Smooth muscle cell (in vitro differentiated cells): Measurements from ENCODE around the gene NMB. TPM values are rescaled to one million over a fixed set of nuclear protein-coding genes. Genes with fewer than 3 reads are reported as not detected.
"Not testable (repeated sequence)": the region's sequence is repeated elsewhere in the genome, so short reads cannot be mapped to it uniquely, and the experiment has no call there.

ENCODE experiments used
- DNase-seq: peaks from one replicate; lab custom pipeline; 2025; ENCODE audit not compliant: unreplicated experiment; lab: John Stamatoyannopoulos, UW
- H2AFZ ChIP-seq: fragments of 200-600 bp; sonication (generic); 2 replicates; pipeline ENCODE4 v1.6.0; 2016; ENCODE audit warnings: antibody characterized with exemption, low read depth, mild to moderate bottlenecking
- H3F3A ChIP-seq: fragments of 200-600 bp; sonication (generic); 2 replicates; pipeline ENCODE4 v1.6.0; 2017; ENCODE audit warnings: antibody characterized with exemption, low read depth
- H3K27ac ChIP-seq: fragments of 200-600 bp; sonication (generic); 2 replicates; pipeline ENCODE4 v1.5.1; 2016; ENCODE audit warnings: low read depth, mild to moderate bottlenecking
- H3K27me3 ChIP-seq: fragments of 200-600 bp; sonication (generic); 2 replicates; pipeline ENCODE4 v1.6.1; 2016; ENCODE audit warnings: low read depth, mild to moderate bottlenecking
- H3K36me3 ChIP-seq: fragments of 200-600 bp; sonication (generic); 2 replicates; pipeline ENCODE4 v1.5.1; 2016; ENCODE audit warnings: low read depth
- H3K4me1 ChIP-seq: fragments of 200-600 bp; sonication (generic); 2 replicates; pipeline ENCODE4 v1.5.1; 2016; ENCODE audit warnings: low read depth
- H3K4me2 ChIP-seq: fragments of 200-600 bp; sonication (generic); 2 replicates; pipeline ENCODE4 v1.6.0; 2016; ENCODE audit warnings: mild to moderate bottlenecking
- H3K4me3 ChIP-seq: fragments of 200-600 bp; sonication (generic); 2 replicates; pipeline ENCODE4 v1.5.1; 2016; ENCODE audit warnings: mild to moderate bottlenecking
- H3K79me2 ChIP-seq: fragments of 200-600 bp; sonication (generic); 2 replicates; pipeline ENCODE4 v1.6.0; 2016; ENCODE audit warnings: low read depth, mild to moderate bottlenecking
- H3K9ac ChIP-seq: fragments of 200-600 bp; sonication (generic); 2 replicates; pipeline ENCODE4 v1.6.0; 2016; ENCODE audit warnings: low read depth
- H3K9me3 ChIP-seq: fragments of 200-600 bp; sonication (generic); replicated peaks from 2 replicates; pipeline ENCODE4 v1.5.1; 2016; ENCODE audit warnings: low read depth
- H4K20me1 ChIP-seq: fragments of 200-600 bp; sonication (generic); 2 replicates; pipeline ENCODE4 v1.6.0; 2016; ENCODE audit warnings: low read depth
- WGBS: methylation state at CpG from one replicate; pipeline ENCODE4 v1.1.7; 2016; ENCODE audit warnings: low lambda C conversion rate; 5-methylcytosine and 5-hydroxymethylcytosine counted together
- polyA plus RNA-seq: library from polyadenylated mRNA; unstranded; fragments of >200 nt; fragmentation: Nextera tagmentation; extraction: Ambion mirVana; gene quantifications from 2 replicates; pipeline ENCODE4 v1.2.1, GENCODE V29; 2016
- total RNA-seq: library from RNA; depleted of rRNA; stranded (reverse); fragments of >200 nt; gene quantifications from 2 replicates; pipeline ENCODE4 v1.2.3, GENCODE V29; 2014
- TF ChIP-seq, protein P1 (sequence below): fragments of 200-600 bp; sonication (generic); IDR thresholded peaks from 2 replicates; pipeline ENCODE4 v1.5.1; 2017; ENCODE audit warnings: borderline replicate concordance, mild to moderate bottlenecking, antibody characterized with exemption; ENCODE audit not compliant: insufficient read depth, poor library complexity, severe bottlenecking

Gene NMB
- total and polyA plus RNA-seq, 2 experiments from 2014 or later, result 2.1 to 6.5 TPM

DNA sequence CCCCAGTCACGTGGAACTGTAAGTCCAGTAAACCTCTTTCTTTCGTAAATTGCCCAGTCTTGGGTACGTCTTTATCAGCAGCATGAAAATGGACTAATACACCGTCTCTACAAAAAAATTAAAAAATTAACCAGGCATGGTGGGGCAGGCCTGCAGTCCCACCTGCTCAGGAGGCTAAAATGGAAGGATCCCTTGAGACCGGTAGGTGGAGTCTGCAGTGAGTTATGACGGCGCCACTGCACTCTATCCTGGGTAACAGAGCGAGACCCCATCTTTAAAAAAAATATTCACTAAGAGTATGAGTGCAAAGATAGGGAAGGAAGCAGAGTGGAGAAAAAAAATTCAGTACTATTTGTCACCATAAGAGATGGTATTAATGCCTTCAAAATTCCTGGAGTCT lies 32.3 kb upstream of the NMB start:
- Histone ChIP-seq H3K9me3 (no peaks in the 10 kb centered on the region), H3K9ac (no peak overlapping the region), H3K79me2 (peaks cover 76% of the 10 kb centered on the region), H3K4me3 (no peak overlapping the region), H3K36me3 (peaks cover 14% of the 10 kb centered on the region), H3K4me1 (no peaks in the 10 kb centered on the region), H3K4me2 (no peak overlapping the region), H3K27ac (no peak overlapping the region), H2AFZ (no peak overlapping the region), H3K27me3 (no peaks in the 10 kb centered on the region), H4K20me1 (peaks cover 55% of the 10 kb centered on the region), H3F3A (peaks cover 8% of the 10 kb centered on the region)
- TF ChIP-seq, protein P1, sequence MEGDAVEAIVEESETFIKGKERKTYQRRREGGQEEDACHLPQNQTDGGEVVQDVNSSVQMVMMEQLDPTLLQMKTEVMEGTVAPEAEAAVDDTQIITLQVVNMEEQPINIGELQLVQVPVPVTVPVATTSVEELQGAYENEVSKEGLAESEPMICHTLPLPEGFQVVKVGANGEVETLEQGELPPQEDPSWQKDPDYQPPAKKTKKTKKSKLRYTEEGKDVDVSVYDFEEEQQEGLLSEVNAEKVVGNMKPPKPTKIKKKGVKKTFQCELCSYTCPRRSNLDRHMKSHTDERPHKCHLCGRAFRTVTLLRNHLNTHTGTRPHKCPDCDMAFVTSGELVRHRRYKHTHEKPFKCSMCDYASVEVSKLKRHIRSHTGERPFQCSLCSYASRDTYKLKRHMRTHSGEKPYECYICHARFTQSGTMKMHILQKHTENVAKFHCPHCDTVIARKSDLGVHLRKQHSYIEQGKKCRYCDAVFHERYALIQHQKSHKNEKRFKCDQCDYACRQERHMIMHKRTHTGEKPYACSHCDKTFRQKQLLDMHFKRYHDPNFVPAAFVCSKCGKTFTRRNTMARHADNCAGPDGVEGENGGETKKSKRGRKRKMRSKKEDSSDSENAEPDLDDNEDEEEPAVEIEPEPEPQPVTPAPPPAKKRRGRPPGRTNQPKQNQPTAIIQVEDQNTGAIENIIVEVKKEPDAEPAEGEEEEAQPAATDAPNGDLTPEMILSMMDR, result no peak
- DNase-seq, result no peak
- 96% methylated on average over 8 of the region's 8 CpGs for WGBS

DNA sequence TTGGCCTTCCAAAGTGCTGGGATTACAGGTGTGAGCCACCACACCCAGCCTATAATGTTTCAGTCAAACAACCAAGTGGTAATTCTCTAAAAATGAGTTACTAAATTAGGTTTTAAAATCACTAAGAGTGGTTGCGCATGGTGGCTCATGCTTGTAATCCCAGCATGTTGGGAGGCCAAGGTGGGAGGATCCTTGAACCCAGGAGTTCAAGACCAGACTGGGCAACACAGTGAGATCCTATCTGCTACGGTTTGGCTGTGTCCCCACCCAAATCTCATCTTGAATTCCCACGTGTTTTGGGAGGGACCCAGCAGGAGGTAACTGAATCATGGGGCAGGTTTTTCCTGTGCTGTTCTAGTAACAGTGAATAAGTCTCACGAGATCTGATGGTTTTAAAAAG lies 31.9 kb upstream of the NMB start:
- H3K4me1 ChIP-seq, result no peaks in the 10 kb centered on the region
- no peak overlapping the region for H3K27ac ChIP-seq
- H3K9ac ChIP-seq, result no peak overlapping the region
- peaks cover 14% of the 10 kb centered on the region for H3K36me3 ChIP-seq
- no peaks in the 10 kb centered on the region for H3K27me3 ChIP-seq
- TF ChIP-seq, protein P1, result no peak
- H3F3A ChIP-seq, result peaks cover 8% of the 10 kb centered on the region
- no peak overlapping the region for H2AFZ ChIP-seq
- no peak overlapping the region for H3K4me2 ChIP-seq
- WGBS, result 98% methylated on average over 4 of the region's 4 CpGs
- peaks cover 72% of the 10 kb centered on the region for H3K79me2 ChIP-seq
- H4K20me1 ChIP-seq, result peaks cover 56% of the 10 kb centered on the region
- no peaks in the 10 kb centered on the region for H3K9me3 ChIP-seq
- no peak for DNase-seq
- no peak overlapping the region for H3K4me3 ChIP-seq

DNA sequence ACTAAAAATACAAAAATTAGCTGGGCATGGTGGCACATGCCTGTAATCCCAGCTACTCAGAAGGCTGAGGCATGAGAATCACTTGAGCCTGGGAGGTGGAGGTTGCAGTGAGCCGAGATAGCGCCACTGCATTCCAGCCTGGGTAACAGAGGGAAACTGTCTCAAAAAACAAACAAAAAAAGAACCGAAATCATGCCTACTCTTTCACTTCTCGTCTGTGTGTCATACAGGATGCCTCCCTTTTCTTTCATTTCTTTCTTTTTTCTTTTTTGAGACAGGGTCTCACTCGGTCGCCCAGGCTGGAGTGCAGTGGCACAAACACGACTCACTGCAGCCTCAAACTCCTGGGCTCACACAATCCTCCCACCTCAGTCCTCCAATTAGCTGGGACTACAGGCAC lies 28.4 kb upstream of the NMB start:
- peaks cover 14% of the 10 kb centered on the region for H3K36me3 ChIP-seq
- H3K4me2 ChIP-seq, H3K27me3 ChIP-seq, H3K4me3 ChIP-seq, H3K9ac ChIP-seq, DNase-seq, H3K4me1 ChIP-seq, H2AFZ ChIP-seq, H3K9me3 ChIP-seq: not testable (repeated sequence)
- H3F3A ChIP-seq, result peaks cover 13% of the 10 kb centered on the region
- peaks cover 45% of the 10 kb centered on the region for H4K20me1 ChIP-seq
- peaks cover 58% of the 10 kb centered on the region for H3K79me2 ChIP-seq
- peak overlapping the region; percentile 68 for H3K27ac ChIP-seq
- 96% methylated on average over 7 of the region's 7 CpGs for WGBS

DNA sequence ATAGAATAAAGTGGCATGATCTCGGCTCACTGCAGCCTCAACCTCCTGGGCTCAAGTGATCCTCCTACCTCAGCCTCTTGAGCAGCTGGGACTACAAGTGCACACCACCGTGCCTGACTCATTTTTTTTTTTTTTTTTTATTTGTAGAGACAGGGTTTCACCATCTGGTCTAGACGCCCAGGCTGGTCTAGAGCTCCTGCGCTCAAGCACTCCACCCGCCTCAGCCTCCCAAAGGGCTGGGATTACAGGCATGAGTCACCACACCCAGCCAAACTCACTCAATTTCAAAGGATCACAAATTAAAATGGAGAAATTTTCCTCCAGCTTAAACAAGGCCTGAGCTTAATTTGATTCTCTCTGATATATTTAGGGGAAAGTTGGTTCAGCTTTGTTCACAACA lies 27.3 kb upstream of the NMB start:
- peaks cover 13% of the 10 kb centered on the region for H3F3A ChIP-seq
- H3K79me2 ChIP-seq, result peaks cover 47% of the 10 kb centered on the region
- H3K9ac ChIP-seq, result no peak overlapping the region
- H3K36me3 ChIP-seq, result peaks cover 22% of the 10 kb centered on the region
- no peaks in the 10 kb centered on the region for H3K4me1 ChIP-seq
- TF ChIP-seq, protein P1, result no peak
- no peak overlapping the region for H3K4me2 ChIP-seq
- no peak overlapping the region for H3K4me3 ChIP-seq
- H4K20me1 ChIP-seq, result peaks cover 38% of the 10 kb centered on the region
- H3K9me3 ChIP-seq, result no peaks in the 10 kb centered on the region
- H3K27ac ChIP-seq, result peak overlapping the region; percentile 68
- 19% methylated on average over 5 of the region's 5 CpGs for WGBS
- DNase-seq, result no peak
- no peak overlapping the region for H2AFZ ChIP-seq
- no peaks in the 10 kb centered on the region for H3K27me3 ChIP-seq
